NCI-H460 (cell line): ENCODE data around the gene LTBR. TPM values are rescaled to one million over a fixed set of nuclear protein-coding genes. Genes with fewer than 3 reads are reported as not detected.

ENCODE experiments used
- DNase-seq: peaks from one replicate; pipeline ENCODE4 v3.0.0-alpha.2; 2016; ENCODE audit warnings: low read depth; ENCODE audit errors: extremely low read depth
- total RNA-seq: library from RNA; depleted of rRNA; stranded (reverse); fragments of >200 nt; shearing (Covaris generic); gene quantifications from 2 replicates; pipeline ENCODE4 v1.2.3, GENCODE V29; 2014

Gene LTBR
- total RNA-seq, 1 experiment from 2014 or later, result 82.9 TPM

GRCh38 chr12:6380141-6381121 is 3.5 kb upstream of the LTBR start:
- no peak for DNase-seq

GRCh38 chr12:6382371-6382770 is 1.6 kb upstream of the LTBR start:
- no peak for DNase-seq

- DNase-seq, result no peak
Measured at GRCh38 chr12:6382982-6383381, 980 bp upstream of the LTBR start.

DNA sequence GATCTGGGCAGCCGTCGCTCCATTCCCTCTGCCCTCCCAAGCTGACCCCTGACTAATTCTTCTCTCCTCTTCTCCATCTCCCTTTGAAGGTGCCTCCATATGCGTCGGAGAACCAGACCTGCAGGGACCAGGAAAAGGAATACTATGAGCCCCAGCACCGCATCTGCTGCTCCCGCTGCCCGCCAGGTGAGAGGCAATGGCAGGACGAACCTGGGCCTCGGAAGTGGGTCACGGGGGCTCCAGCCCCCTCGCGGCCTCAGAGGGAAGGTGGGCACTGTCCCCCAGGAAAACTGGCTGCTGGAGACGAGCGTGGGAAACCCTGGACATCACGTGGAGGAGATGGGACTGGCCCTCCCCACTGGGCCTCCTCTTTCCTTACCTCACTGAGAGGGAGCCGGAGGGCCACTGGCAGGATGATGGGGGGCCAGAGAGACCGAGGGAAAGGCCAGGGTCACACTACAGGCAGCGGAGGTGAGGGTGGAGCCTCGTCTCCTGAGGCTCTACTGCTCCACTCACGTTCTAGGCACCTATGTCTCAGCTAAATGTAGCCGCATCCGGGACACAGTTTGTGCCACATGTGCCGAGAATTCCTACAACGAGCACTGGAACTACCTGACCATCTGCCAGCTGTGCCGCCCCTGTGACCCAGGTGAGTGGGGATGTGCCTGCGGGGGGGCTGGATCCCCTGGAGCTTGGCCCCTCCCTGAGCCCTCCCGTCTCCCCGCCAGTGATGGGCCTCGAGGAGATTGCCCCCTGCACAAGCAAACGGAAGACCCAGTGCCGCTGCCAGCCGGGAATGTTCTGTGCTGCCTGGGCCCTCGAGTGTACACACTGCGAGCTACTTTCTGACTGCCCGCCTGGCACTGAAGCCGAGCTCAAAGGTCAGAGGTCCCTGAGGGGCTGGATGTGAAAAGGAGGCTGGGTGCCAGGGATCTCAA is 806 bp downstream of the LTBR start:
- DNase-seq, result no peak

GRCh38 chr12:6386038-6386437 is 2.1 kb downstream of the LTBR start:
- no peak for DNase-seq

DNA sequence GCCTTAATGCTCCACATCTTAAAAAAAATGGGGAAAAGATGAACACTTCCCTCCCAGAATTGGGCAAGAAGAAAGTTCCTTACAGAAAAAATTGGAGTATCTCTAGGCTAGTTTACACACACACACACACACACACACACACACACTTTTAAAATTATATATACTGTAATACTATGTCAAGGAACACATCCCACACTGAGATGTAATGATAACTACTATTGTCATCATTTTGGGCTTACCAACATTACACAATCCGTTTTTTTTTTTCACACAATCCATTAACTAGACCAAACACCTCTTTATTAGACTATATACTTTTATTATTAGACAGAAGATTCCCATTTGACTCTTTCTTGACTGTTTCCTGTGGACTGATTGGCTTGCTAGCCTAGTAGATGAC is 2.5 kb downstream of the LTBR start:
- DNase-seq, result no peak

GRCh38 chr12:6387541-6387940 is 3.6 kb downstream of the LTBR start:
- DNase-seq, result no peak

DNA sequence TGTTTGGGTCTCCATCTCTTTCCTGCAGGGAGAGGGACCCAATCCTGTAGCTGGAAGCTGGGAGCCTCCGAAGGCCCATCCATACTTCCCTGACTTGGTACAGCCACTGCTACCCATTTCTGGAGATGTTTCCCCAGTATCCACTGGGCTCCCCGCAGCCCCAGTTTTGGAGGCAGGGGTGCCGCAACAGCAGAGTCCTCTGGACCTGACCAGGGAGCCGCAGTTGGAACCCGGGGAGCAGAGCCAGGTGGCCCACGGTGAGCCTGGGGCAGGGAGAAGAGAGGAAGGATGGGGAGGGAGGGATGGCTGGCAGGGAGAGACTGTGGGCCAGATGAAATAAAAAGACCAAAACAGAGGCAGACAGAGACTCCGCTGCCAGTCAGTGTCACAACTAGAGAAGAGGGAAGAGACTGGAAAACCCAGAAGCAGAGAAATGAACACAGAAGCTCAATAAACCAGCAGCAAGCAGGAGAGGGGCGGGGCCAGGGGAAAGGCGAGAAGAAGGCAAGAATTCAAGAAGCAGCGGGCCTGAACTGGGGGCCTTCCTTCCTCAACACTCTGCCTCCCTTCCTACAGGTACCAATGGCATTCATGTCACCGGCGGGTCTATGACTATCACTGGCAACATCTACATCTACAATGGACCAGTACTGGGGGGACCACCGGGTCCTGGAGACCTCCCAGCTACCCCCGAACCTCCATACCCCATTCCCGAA is 6.3 kb downstream of the LTBR start:
- DNase-seq, result no peak

DNA sequence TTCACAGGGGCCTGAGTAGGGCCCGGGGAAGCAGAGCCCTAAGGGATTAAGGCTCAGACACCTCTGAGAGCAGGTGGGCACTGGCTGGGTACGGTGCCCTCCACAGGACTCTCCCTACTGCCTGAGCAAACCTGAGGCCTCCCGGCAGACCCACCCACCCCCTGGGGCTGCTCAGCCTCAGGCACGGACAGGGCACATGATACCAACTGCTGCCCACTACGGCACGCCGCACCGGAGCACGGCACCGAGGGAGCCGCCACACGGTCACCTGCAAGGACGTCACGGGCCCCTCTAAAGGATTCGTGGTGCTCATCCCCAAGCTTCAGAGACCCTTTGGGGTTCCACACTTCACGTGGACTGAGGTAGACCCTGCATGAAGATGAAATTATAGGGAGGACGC is 7.1 kb downstream of the LTBR start:
- DNase-seq, result no peak

DNA sequence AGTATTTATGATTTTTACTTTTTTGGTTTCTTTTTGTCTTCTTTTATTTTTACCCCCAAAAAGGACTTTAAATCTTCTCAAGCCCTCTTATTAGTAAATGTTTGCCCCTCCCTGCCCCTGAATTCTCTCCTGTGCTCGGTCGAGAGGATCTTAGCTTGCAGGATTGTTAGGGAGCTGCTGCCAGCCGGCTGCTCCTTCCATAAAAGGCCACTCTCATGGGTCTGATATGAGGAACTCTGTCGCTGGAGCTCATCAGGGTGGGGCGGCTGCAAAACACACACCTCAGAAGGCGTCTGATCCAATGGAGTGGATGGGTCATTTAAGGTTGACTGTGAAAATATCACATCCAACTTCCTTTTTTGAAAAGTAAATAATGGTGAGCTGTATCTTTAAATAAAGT is 8.5 kb downstream of the LTBR start:
- DNase-seq, result no peak

GRCh38 chr12:6393109-6393508 is 9.1 kb downstream of the LTBR start:
- no peak for DNase-seq

GRCh38 chr12:6394398-6394797 is 10.4 kb downstream of the LTBR start:
- DNase-seq, result no peak

- DNase-seq, result no peak
Measured at GRCh38 chr12:6396031-6396430, 12.1 kb downstream of the LTBR start.

DNA sequence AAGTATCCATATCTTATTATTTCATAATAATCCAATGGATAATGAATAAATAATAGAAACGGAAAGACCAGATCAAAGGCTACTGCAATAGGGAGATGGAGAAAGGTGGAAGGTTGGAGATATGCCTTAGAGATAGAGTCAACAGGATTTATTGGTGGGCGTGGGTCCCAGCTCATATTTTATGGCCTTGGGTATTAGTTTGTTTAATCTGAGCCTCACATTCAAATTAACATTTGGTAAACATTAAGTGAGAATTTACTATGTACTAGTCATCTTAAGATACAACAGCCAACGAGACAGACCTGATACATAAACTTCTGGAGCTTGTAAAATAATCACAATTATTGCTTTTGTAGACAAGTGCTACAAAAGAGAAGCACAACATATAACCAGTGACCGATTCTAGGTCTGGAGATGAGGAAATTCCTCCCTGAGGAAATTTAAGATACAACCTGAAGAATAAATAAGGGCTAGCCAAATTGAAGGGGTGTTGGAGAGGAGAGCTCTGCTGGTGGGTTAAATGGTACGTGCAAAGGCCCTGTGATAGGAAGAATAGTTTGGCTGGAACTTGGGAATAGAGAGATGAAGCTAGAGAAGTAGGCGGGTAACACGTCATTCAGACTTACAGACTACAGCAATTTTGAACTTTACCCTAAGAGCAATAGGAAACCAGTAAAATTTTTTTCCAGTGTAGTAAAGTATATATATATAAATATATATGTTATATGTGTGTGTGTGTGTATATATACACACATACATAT is 16.1 kb downstream of the LTBR start:
- DNase-seq, result no peak

DNA sequence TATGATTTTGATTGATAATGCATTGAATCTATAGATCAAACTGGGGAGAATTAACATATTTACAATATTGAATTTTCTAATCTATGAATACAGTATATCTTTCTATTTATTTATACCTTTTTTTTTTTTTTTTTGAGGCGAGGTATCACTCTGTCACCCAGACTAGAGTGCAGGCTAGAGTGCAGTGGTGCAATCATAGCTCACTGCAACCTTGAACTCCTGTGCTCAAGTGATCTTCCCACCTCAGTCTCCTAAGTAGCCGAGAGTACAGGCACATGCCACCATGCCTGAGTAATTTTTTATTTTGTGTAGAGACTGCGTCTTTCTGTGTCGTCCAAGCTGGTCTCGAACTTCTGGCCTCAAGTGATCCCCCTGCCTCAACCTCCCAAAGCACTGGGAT is 20.4 kb downstream of the LTBR start:
- no peak for DNase-seq

DNA sequence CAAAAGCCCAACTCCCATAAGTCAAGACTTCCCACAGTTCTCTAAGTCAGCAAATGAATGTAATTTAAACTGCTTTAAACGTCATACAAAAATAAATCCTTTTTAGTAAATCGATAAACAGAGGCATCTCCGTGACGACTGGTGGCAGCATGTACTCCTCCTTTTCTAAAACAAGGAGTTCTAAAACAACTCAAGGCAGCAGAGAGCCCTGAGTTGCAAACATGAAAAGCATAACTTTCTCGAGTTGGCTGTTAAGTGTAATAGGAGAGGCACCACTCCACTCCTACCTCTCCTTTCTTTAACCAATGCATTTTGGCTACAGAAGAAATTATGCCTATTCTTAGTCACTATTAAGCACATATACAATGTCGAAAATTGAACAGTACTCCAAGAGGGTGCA is 22.0 kb downstream of the LTBR start:
- DNase-seq, result no peak

DNA sequence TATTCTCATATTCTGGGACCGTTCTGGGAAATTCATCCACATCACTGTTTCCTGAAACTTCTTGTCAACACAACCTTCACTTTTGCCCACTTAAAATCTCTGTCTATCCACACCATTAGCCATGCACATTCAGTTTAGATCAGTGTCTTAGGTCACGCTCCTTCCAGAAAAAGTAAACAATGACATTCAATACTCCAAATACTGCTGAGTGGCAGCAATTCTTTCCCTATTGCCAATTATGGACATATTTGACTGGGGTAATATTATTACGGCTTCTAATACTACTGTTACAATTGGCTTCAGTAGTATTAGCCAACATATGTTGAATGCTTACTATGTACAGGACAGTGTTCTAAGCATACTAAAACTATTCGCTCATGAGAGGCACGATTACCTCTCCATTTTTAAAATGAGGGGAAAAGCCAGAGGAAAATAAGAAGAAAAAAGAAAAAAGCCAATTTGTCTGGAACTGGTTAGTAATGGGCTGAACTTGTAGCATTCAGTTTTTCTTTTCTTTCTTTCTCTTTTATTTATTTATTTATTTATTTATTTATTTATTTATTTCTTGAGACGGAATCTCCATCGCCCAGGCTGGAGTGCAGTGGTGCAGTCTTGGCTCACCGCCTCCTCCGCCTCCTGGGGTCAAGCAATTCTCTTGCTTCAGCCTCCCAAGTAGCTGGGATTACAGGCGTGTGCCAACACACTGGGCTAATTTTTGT is 23.4 kb downstream of the LTBR start:
- DNase-seq, result no peak

GRCh38 chr12:6416596-6416995 is 32.6 kb downstream of the LTBR start:
- DNase-seq, result no peak

DNA sequence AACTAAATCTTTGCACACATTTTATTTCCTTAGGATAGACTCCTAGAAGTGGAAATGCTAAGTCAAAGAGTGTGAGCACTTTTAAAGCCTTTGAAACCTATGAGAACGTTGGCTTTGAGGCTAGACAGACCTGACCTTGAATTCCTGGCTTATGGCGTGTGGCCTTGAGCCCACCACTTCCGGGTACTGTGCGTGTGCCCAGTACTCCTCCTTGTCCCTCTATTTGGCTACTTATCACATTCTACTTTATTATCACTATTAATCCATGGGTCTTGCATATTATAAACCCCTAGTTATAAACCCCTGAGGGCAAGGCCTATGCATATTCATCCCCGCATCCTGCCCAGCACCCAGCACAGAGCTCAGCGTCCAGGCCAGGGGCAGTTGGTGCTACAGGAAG is 34.8 kb downstream of the LTBR start:
- DNase-seq, result no peak
